Sigmoid colon (tissue), 7 donors: ENCODE results near the gene FHL3. TPM values are rescaled to one million over a fixed set of nuclear protein-coding genes. Genes with fewer than 3 reads are reported as not detected.

ENCODE experiments used
- DNase-seq: peaks from one replicate; pipeline ENCODE4 v3.0.0-alpha.2; 2019
- H3K27ac ChIP-seq, 4 donors: fragments of 200-600 bp; sonication (generic); one replicate each; pipeline ENCODE4 v1.5.1; 2016 to 2019; ENCODE audit warnings: mild to moderate bottlenecking in 1 of 4
- H3K27me3 ChIP-seq, 3 donors: fragments of 200-600 bp; sonication (generic); one replicate each; pipeline ENCODE4 v1.5.1; 2019; ENCODE audit warnings: mild to moderate bottlenecking in 1 of 3
- H3K36me3 ChIP-seq, 4 donors: fragments of 200-600 bp; sonication (generic); one replicate each; pipeline ENCODE4 v1.5.1; 2016 to 2019
- H3K4me1 ChIP-seq, 4 donors: fragments of 200-600 bp; sonication (generic); one replicate each; pipeline ENCODE4 v1.5.1; 2017 to 2019
- H3K4me3 ChIP-seq, 4 donors: fragments of 200-600 bp; sonication (generic); one replicate each; pipeline ENCODE4 v1.5.1; 2017 to 2019; ENCODE audit warnings: mild to moderate bottlenecking in 2 of 4, moderate library complexity in 1 of 4
- H3K9me3 ChIP-seq, 4 donors: fragments of 200-600 bp in 3 of 4; sonication (generic) in 3 of 4; one replicate each; pipeline versions ENCODE4 v1.5.1 to v1.6.1; 2013 to 2019
- EP300 ChIP-seq, 4 donors: sonication (generic); formaldehyde crosslinking; IDR thresholded peaks; one replicate each; pipeline ENCODE4 v1.6.1; 2017; ENCODE audit warnings: antibody characterized with exemption in 4 of 4
- POLR2A ChIP-seq, 2 donors: fragments of 450-650 bp; IDR thresholded peaks; one replicate each; pipeline ENCODE4 v1.6.1; 2016; ENCODE audit warnings: antibody characterized with exemption in 2 of 2, mild to moderate bottlenecking in 2 of 2, moderate library complexity in 2 of 2
- POLR2AphosphoS5 ChIP-seq, 4 donors: sonication (generic); formaldehyde crosslinking; IDR thresholded peaks; one replicate each; pipeline ENCODE4 v1.6.1; 2017; ENCODE audit warnings: antibody characterized with exemption in 4 of 4
- WGBS, 2 donors: extraction: QIAGEN DNeasy Blood & Tissue Kit; methylation state at CpG; one replicate each; pipeline ENCODE4 v1.1.7; 2013; 5-methylcytosine and 5-hydroxymethylcytosine counted together
- intact Hi-C: fragments of 100-400 bp; cut with DNase I; formaldehyde crosslinking; loops from one replicate; pipeline ENCODE4 v1.15.1; 2023
- polyA plus RNA-seq, 3 donors: library from polyadenylated mRNA; stranded (reverse); fragments of 200-250 nt; gene quantifications; one replicate each; pipeline ENCODE4 v1.2.3, GENCODE V29; 2013
- total RNA-seq, 4 donors: library from RNA; depleted of rRNA; stranded (reverse); fragments of >200 nt; gene quantifications; one replicate each; pipeline ENCODE4 v1.1.0, GENCODE V29; 2016
- TF ChIP-seq, protein P1 (sequence below), 4 experiments: fragments of 450-650 bp in 3 of 4; fragments of 200-600 bp in 1 of 4; IDR thresholded peaks; one replicate each; pipeline ENCODE4 v1.5.1; 2016 to 2019; ENCODE audit warnings: antibody characterized with exemption in 4 of 4, mild to moderate bottlenecking in 3 of 4, moderate library complexity in 2 of 4
- donor health status: healthy with polysubstance abuse.
- donor health status: Bipolar disorder and iron deficiency.
- donor health status: healthy.

The FHL3 gene
- total and polyA plus RNA-seq, 7 donors, result 2.5 to 76.4 (median 38.9) TPM

DNA sequence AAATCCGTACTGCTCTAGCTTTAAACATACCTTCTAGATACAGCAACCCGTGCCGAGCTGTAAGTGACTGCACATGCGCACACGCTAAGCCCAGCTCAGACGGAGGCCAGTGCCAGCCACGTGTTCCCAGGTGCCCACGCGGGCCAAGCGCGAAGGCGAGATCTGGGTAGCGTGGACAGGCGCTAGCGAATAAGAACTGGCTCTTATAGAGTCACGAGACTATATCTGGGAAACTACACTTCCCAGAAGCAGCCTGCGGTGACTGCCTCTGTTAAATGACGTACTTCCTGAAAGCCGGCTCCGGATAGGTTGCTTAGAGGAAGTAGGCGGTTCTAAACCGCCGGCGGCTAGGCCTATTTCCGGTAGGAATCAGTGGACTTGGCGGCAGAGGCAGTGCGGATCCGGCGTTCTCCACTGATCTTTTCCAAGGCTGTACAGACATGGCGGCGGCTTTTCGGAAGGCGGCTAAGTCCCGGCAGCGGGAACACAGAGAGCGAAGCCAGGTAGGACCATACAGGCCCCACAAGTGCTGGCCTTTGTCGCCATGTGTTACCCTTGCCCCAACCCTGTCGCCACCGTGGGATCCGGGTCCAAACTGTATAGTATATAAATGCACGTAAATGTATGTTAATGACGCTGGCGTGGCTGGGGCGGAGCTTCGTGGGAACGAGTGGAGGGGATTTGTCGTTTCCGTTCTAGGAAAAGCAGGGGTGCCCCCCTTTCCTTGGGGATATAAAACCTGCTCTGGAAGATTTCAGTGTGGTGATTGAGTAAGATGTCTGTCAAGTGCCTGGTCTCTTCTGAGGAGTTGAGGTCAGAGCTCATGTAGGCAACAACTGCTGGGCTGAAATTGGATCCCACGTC is 7.3 kb upstream of the FHL3 start, which contains the start of gene UTP11:
Gene UTP11, plus strand, starts transcription at position 372 of the 864 bp plus-strand sequence. Its CDS starts 69 bp downstream, at position 441.
- Histone ChIP-seq H3K27me3 (no peaks in the 10 kb centered on the region), H3K27ac (peak within 1 kb of the TSS; percentile 95 to 98 (median 96)), H3K4me3 (peak within 1 kb of the TSS; percentile 75 to 92 (median 84)), H3K9me3 (no peaks in the 10 kb centered on the region), H3K4me1 (peaks cover 0 to 48% (median 44%) of the 10 kb centered on the region in 4 donors), H3K36me3 (peaks cover under 1 to 11% (median 5%) of the 10 kb centered on the region in 4 donors)
- TF ChIP-seq EP300 (IDR thresholded peaks at IDR 0.05), result peak in 1 of 4 donors; percentile 82
- peak; percentile 33 to 70 for TF ChIP-seq POLR2A (IDR thresholded peaks at IDR 0.05)
- TF ChIP-seq, protein P1, sequence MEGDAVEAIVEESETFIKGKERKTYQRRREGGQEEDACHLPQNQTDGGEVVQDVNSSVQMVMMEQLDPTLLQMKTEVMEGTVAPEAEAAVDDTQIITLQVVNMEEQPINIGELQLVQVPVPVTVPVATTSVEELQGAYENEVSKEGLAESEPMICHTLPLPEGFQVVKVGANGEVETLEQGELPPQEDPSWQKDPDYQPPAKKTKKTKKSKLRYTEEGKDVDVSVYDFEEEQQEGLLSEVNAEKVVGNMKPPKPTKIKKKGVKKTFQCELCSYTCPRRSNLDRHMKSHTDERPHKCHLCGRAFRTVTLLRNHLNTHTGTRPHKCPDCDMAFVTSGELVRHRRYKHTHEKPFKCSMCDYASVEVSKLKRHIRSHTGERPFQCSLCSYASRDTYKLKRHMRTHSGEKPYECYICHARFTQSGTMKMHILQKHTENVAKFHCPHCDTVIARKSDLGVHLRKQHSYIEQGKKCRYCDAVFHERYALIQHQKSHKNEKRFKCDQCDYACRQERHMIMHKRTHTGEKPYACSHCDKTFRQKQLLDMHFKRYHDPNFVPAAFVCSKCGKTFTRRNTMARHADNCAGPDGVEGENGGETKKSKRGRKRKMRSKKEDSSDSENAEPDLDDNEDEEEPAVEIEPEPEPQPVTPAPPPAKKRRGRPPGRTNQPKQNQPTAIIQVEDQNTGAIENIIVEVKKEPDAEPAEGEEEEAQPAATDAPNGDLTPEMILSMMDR (IDR thresholded peaks at IDR 0.05), result no peak
- TF ChIP-seq POLR2AphosphoS5 (IDR thresholded peaks at IDR 0.05), result peak; percentile 83 to 96 (median 86)
- intact Hi-C loops, result no loop called here
- peak; percentile 98 for DNase-seq
- 1 to 2% methylated on average over 49 of the region's 49 CpGs for WGBS, 2 donors

DNA sequence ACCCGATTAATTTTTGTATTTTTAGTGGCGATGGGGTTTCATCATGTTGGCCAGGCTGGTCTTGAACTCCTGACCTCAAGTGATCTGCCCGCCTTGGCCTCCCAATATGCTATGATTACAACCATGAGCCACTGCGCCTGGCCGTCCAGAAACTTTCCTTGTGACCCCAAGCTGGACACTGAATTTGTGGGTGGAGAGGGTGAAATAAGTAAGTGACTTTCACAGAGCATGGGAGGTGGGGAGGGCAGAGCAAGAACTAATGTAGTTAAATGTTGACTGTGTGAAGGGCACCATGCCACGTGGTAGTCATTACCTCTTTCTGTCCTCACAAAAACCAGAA is 4.5 kb upstream of the FHL3 start:
- no peaks in the 10 kb centered on the region for H3K27me3 ChIP-seq
- no peak overlapping the region for H3K4me3 ChIP-seq
- intact Hi-C loops, result loop anchor here (10.0 kb wide), 1 partner anchor 535 kb away; the partner anchor contains the start of gene ZC3H12A
- no peak for DNase-seq
- H3K27ac ChIP-seq, result no peak overlapping the region
- H3K36me3 ChIP-seq, result no peaks in the 10 kb centered on the region
- 84 to 89% methylated on average over 6 of the region's 6 CpGs for WGBS, 2 donors
- no peaks in the 10 kb centered on the region for H3K9me3 ChIP-seq
- TF ChIP-seq, protein P1 (IDR thresholded peaks at IDR 0.05), result no peak
- no peak for TF ChIP-seq EP300 (IDR thresholded peaks at IDR 0.05)
- no peak for TF ChIP-seq POLR2AphosphoS5 (IDR thresholded peaks at IDR 0.05)
- TF ChIP-seq POLR2A (IDR thresholded peaks at IDR 0.05), result no peak
- H3K4me1 ChIP-seq, result peaks cover 0 to 29% (median 22%) of the 10 kb centered on the region in 4 donors

DNA sequence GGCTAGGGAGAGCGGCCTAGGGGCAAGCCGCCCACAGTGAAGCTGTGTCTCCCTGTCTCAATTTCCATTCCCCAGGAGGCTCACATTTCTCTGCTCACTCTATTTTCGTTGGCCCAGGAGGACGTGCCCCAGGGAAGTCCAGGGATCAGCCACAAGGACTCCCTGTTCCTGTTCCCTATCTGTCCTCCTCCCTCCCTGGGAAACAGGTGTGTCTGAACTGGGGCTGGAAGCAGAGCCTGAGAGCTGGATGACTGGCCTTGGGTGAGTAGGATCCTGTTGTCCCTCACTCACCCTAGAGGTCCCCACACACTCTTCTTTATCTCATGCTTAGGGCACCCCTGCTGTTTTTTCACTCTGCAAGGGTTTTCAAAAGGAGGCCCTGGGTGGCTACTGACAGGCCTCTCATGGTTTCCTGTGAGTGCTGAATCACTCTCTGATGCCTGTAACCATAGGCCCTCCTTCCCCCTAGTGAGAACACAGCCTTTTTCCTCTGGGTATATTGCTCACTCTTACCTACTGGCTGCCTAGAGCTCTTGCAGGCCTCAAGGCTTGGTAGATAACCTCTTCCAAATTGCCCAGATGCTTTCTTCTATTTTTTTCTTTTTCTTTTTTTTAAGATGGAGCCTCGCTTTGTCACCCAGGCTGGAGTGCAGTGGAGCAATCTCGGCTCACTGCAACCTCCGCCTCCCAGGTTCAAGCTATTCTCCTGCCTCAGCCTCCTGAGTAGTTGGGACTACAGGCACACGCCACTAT is 4.0 kb upstream of the FHL3 start:
- intact Hi-C loops, result loop anchor here (10.0 kb wide), 1 partner anchor 534 kb away; the partner anchor contains the start of gene ZC3H12A
- Histone ChIP-seq H3K9me3 (no peaks in the 10 kb centered on the region), H3K4me1 (peaks cover 0 to 28% (median 18%) of the 10 kb centered on the region in 4 donors), H3K36me3 (no peaks in the 10 kb centered on the region), H3K4me3 (no peak overlapping the region), H3K27ac (no peak overlapping the region), H3K27me3 (no peaks in the 10 kb centered on the region)
- peak; percentile 56 for DNase-seq
- WGBS, 2 donors, result 77 to 80% methylated on average over 8 of the region's 8 CpGs
- TF ChIP-seq POLR2A (IDR thresholded peaks at IDR 0.05) (no peak), POLR2AphosphoS5 (IDR thresholded peaks at IDR 0.05) (no peak), EP300 (IDR thresholded peaks at IDR 0.05) (no peak)
- TF ChIP-seq, protein P1 (IDR thresholded peaks at IDR 0.05), result no peak

DNA sequence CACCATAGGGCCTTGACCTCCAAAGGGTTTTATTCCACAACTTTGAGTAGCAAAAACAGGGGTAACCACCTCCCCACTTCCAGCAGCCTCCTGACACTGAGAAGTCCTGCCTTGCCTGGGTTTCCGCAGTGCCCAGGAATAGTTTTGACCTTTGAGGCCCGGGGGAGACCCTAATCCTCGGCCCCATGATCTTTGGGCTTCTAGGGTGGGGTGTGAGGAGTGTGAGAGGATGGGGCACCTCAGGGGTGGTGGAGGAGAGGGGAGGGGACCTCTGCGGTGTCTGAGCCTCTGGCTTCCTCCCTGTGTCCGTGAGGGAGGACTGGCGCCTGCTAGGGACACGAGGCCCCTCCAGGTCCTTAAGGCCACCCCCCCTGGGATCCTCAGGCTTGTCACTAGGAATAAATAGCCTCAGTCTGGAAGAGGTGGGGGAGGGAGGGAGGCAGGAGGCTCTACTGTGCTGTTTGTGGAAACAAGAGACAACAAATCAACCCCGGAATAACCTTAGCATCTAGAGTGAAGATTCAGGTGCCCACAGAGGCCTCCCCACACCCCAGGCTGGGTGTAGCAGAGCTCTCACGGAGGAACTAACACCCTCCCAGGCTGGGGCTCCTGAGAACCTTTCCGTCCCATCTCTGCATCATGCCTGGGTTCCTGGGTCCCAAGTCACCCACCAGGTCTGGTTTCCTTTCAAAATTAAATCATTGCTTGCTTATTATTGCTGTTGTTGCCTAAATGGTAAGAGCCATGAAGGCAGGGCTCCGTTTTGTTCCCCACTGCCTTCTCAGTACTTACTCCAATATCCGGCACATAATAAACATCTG is 904 bp upstream of the FHL3 start:
- intact Hi-C loops, result loop anchor here (10.0 kb wide), 1 partner anchor 531 kb away; the partner anchor contains the start of gene ZC3H12A
- 67 to 75% methylated on average over 12 of the region's 12 CpGs for WGBS, 2 donors
- H3K36me3 ChIP-seq, result no peaks in the 10 kb centered on the region
- H3K4me1 ChIP-seq, result peaks cover 0 to 45% (median 32%) of the 10 kb centered on the region in 4 donors
- no peaks in the 10 kb centered on the region for H3K9me3 ChIP-seq
- DNase-seq, result no peak
- TF ChIP-seq POLR2A (IDR thresholded peaks at IDR 0.05) (no peak), POLR2AphosphoS5 (IDR thresholded peaks at IDR 0.05) (no peak), EP300 (IDR thresholded peaks at IDR 0.05) (no peak)
- TF ChIP-seq, protein P1 (IDR thresholded peaks at IDR 0.05), result no peak
- H3K4me3 ChIP-seq, result peak overlapping the region in 3 of 4 donors; percentile 73 to 91 (median 81)
- H3K27ac ChIP-seq, result peak overlapping the region; percentile 87 to 97 (median 91)
- no peaks in the 10 kb centered on the region for H3K27me3 ChIP-seq
